Hair follicular keratinocyte (primary cell): ENCODE data around the gene RRAGB. TPM values are rescaled to one million over a fixed set of nuclear protein-coding genes. Genes with fewer than 3 reads are reported as not detected.

Experiments used
- total RNA-seq: library from RNA; depleted of rRNA; stranded (reverse); fragments of >200 nt; gene quantifications from 2 replicates; pipeline ENCODE4 v1.2.3, GENCODE V29; 2015

The RRAGB gene
- 6.0 and 9.1 TPM in 2 replicates for total RNA-seq

GRCh38 chrX:55717521-55718497 is at the start of gene RRAGB:
TSS of gene RRAGB (plus strand) at chrX:55717749. CDS start at chrX:55718328, 579 bp downstream.

Other genes starting within 250 kb of the RRAGB start
- 0.38 and 0.39 TPM in 2 replicates for gene USP51, start 227.9 kb upstream of the RRAGB start, total RNA-seq
- not detected in 2 replicates for gene FOXR2, start 94.3 kb upstream of the RRAGB start, total RNA-seq